K562 (cell line): ENCODE results near the gene CYLC1. TPM values are rescaled to one million over a fixed set of nuclear protein-coding genes. Genes with fewer than 3 reads are reported as not detected.

Experiments
- ATAC-seq: fragments of 200-7000 bp; cut with Tn5 transposase; 3 replicates; pipeline ENCODE4 v1.9.1; 2020; ENCODE audit warnings: moderate library complexity
- BruUV-seq: library from RNA; stranded (reverse); fragments of 400-500 nt; replicated peaks from 2 replicates; lab custom pipeline; 2021; lab: Mats Ljungman, UMichigan
- CTCF ChIA-PET: fragments of 300-600 bp; formaldehyde crosslinking; extraction: SDS; loops from one replicate; lab custom pipeline; 2021; ENCODE audit warnings: low intra/inter-chr PET ratio; lab: Yijun Ruan, JAX
- POLR2A ChIA-PET: fragments of 300-600, 350-650 bp; sonication (Branson Sonifier 250); formaldehyde crosslinking; extraction: SDS; loops from one replicate; lab custom pipeline; 2021; ENCODE audit warnings: antibody characterized with exemption, inconsistent platforms; lab: Yijun Ruan, JAX
- DNase-seq, 4 experiments: peaks; one replicate each; pipeline versions ENCODE4 v3.0.0 to v3.0.0-alpha.2; 2011 to 2018; ENCODE audit warnings: low spot score in 3 of 4, mixed read lengths in 3 of 4; ENCODE audit errors: extremely low read depth in 1 of 4
- FAIRE-seq: peaks from 2 replicates; lab custom pipeline; 2011; peaks lifted over from hg19 to GRCh38; lab: Jason Lieb, UNC
- H2AFZ ChIP-seq: 2 replicates; pipeline ENCODE4 v1.6.0; 2011; ENCODE audit warnings: low read depth, low read length, control low read depth, inconsistent platforms
- H3K27ac ChIP-seq: fragments of 200-600 bp; 3 replicates; pipeline ENCODE4 v1.8.0; 2011; ENCODE audit warnings: low read depth, mild to moderate bottlenecking, control low read depth, inconsistent platforms, low read length, moderate library complexity, mixed read lengths; ENCODE audit errors: extremely low read depth
- H3K27me3 ChIP-seq, 2 experiments: fragments of 300-600 bp in 1 of 2; 2 replicates in 1 of 2; 3 replicates in 1 of 2; pipeline versions ENCODE4 v1.6.0 to v1.8.0; 2011; ENCODE audit warnings: inconsistent platforms in 2 of 2, low read length in 2 of 2, mild to moderate bottlenecking in 1 of 2, mixed read lengths in 1 of 2, moderate library complexity in 1 of 2; ENCODE audit not compliant: control insufficient read depth in 2 of 2, insufficient read depth in 2 of 2
- H3K36me3 ChIP-seq: fragments of 300-600 bp; 3 replicates; pipeline ENCODE4 v1.8.0; 2011; ENCODE audit warnings: mild to moderate bottlenecking, low read length, inconsistent platforms; ENCODE audit not compliant: control insufficient read depth, insufficient read depth
- H3K4me1 ChIP-seq, 2 experiments: fragments of 200-600 bp in 1 of 2; replicated peaks in 1 of 2; 2 replicates in 1 of 2; 3 replicates in 1 of 2; pipeline versions ENCODE4 v1.5.1 to v1.8.0; 2011; ENCODE audit warnings: inconsistent platforms in 2 of 2, low read length in 2 of 2, mild to moderate bottlenecking in 1 of 2, mixed read lengths in 1 of 2, moderate library complexity in 1 of 2; ENCODE audit not compliant: control insufficient read depth in 2 of 2, insufficient read depth in 2 of 2
- H3K4me2 ChIP-seq: 2 replicates; pipeline ENCODE4 v1.6.1; 2011; ENCODE audit warnings: low read length, control low read depth, inconsistent platforms, mixed read lengths; ENCODE audit not compliant: insufficient read depth
- H3K4me3 ChIP-seq: fragments of 200-600 bp; sonication (generic), shearing (Covaris generic); 2 replicates; pipeline ENCODE4 v1.5.1; 2016; ENCODE audit warnings: control low read depth, inconsistent platforms
- H3K79me2 ChIP-seq: fragments of 200-600 bp; 3 replicates; pipeline ENCODE4 v1.8.0; 2011; ENCODE audit warnings: low read length, inconsistent platforms; ENCODE audit not compliant: control insufficient read depth, insufficient read depth
- H3K9ac ChIP-seq, 2 experiments: 2 replicates each; pipeline versions ENCODE4 v1.6.0 to v1.6.1; 2011; ENCODE audit warnings: low read depth in 2 of 2, low read length in 2 of 2, control low read depth in 1 of 2, inconsistent platforms in 1 of 2, mild to moderate bottlenecking in 1 of 2, mixed read lengths in 1 of 2; ENCODE audit not compliant: insufficient read depth in 1 of 2
- H3K9me1 ChIP-seq: one replicate; pipeline ENCODE4 v1.6.0; 2011; ENCODE audit warnings: inconsistent platforms, mild to moderate bottlenecking, low read length, moderate library complexity; ENCODE audit not compliant: control insufficient read depth, insufficient read depth
- H3K9me3 ChIP-seq: replicated peaks from 2 replicates; pipeline ENCODE4 v1.5.1; 2011; ENCODE audit warnings: low read depth, low read length, inconsistent platforms; ENCODE audit not compliant: control insufficient read depth, insufficient read depth
- H4K20me1 ChIP-seq: replicated peaks from 2 replicates; pipeline ENCODE4 v1.6.1; 2011; ENCODE audit warnings: low read length, inconsistent platforms, mixed read lengths; ENCODE audit not compliant: control insufficient read depth, insufficient read depth
- CAMTA2 ChIP-seq: fragments of 250-450 bp; sonication (Bioruptor Pico); conservative IDR thresholded peaks from 2 replicates; pipeline ENCODE4 v1.5.1; 2022
- CREBBP ChIP-seq: IDR thresholded peaks from one replicate; pipeline ENCODE4 v1.6.1; 2012; ENCODE audit warnings: low read depth, mild to moderate bottlenecking, control low read depth, inconsistent platforms, low read length
- E2F5 ChIP-seq: sonication (generic); formaldehyde crosslinking; IDR thresholded peaks from 2 replicates; pipeline ENCODE4 v1.8.0; 2022; ENCODE audit warnings: mild to moderate bottlenecking, missing genetic modification reagents
- NCOA1 ChIP-seq: fragments of 450-650 bp; IDR thresholded peaks from 2 replicates; pipeline ENCODE4 v1.6.1; 2016; ENCODE audit warnings: low read depth
- NFYB ChIP-seq: IDR thresholded peaks from 2 replicates; pipeline ENCODE4 v1.6.1; 2011; ENCODE audit warnings: mild to moderate bottlenecking, moderate library complexity; ENCODE audit not compliant: insufficient read length; ENCODE audit errors: extremely low read depth
- VEZF1 ChIP-seq: fragments of 200-800 bp; sonication (Bioruptor generic); IDR thresholded peaks from 2 replicates; pipeline ENCODE4 v1.6.1; 2017; ENCODE audit warnings: missing genetic modification characterization, missing compliant biosample characterization
- ZBTB1 ChIP-seq: sonication (generic); formaldehyde crosslinking; IDR thresholded peaks from 2 replicates; pipeline ENCODE4 v1.8.1; 2023; ENCODE audit warnings: missing genetic modification reagents, low read depth, mild to moderate bottlenecking, borderline replicate concordance
- ZFX ChIP-seq: sonication (generic); formaldehyde crosslinking; IDR thresholded peaks from 2 replicates; pipeline ENCODE4 v1.8.0; 2022; ENCODE audit warnings: mild to moderate bottlenecking, missing genetic modification reagents, moderate library complexity
- ZNF384 ChIP-seq: IDR thresholded peaks from 2 replicates; pipeline ENCODE4 v1.6.1; 2012; ENCODE audit warnings: low read depth, low read length, improper control_type of control experiment
- ZNF583 ChIP-seq: fragments of 250-450 bp; sonication (Bioruptor Pico); IDR thresholded peaks from 2 replicates; pipeline ENCODE4 v1.4.0; 2020
- WGBS: fragments of 100-300 bp; shearing (Covaris generic); methylation state at CpG from one replicate; pipeline ENCODE4 v1.1.6; 2016; ENCODE audit warnings: low coverage, mixed read lengths; ENCODE audit not compliant: insufficient coverage; ENCODE audit errors: missing lambda C conversion rate; 5-methylcytosine and 5-hydroxymethylcytosine counted together
- in situ Hi-C: fragments of 300-500 bp; cut with MboI; formaldehyde crosslinking; loops from 4 replicates; pipeline ENCODE4 v1.15.0; 2018; ENCODE audit warnings: inconsistent platforms, mixed read lengths
- intact Hi-C: fragments of 100-400 bp; cut with micrococcal nuclease; formaldehyde crosslinking; loops from 2 replicates; pipeline ENCODE4 v1.14.2; 2022
- polyA plus RNA-seq, 8 experiments: library from polyadenylated mRNA; depleted of rRNA in 4 of 8; stranded (reverse) in 5 of 8; unstranded in 3 of 8; fragments of >200 nt; fragmentation: Nextera tagmentation in 2 of 8; fragmentation: Illumina TruSeq in 1 of 8; extraction: Ambion mirVana in 2 of 8; extraction: Trizol in 1 of 8; gene quantifications; 2 replicates each; pipeline versions ENCODE4 v1.2.1 to v1.2.3, GENCODE V29; 2011 to 2014; ENCODE audit warnings: inconsistent platforms in 1 of 8, missing spikeins in 1 of 8
- total RNA-seq, 7 experiments: library from RNA; depleted of rRNA in 6 of 7; stranded (reverse); fragments of >200 nt in 6 of 7; fragmentation: Illumina TruSeq in 2 of 7; extraction: Trizol in 2 of 7; gene quantifications; 2 replicates each; pipeline versions ENCODE4 v1.2.1 to v1.2.3, GENCODE V29; 2011 to 2021; ENCODE audit warnings: low replicate concordance in 1 of 7

Gene CYLC1
- total and polyA plus RNA-seq, 9 of the 15 experiments (the other 6 are each of a cell fraction or from before 2014, with no cell fraction given): not detected

- TF ChIP-seq ZBTB1 (CRISPR knock-in tag) (no peak), VEZF1 (no peak), NCOA1 (no peak), ZFX (no peak)
These were observed 27.6 kb downstream of the CYLC1 start (continued) for GRCh38 chrX:83888585-83888984.

- WGBS: 0% methylated on average over 9 of the region's 12 CpGs
- no peak overlapping the region for H3K9ac ChIP-seq
- intact Hi-C loops (no loop called here), in situ Hi-C loops (no loop called here)
- no peaks in the 10 kb centered on the region for H4K20me1 ChIP-seq
- BruUV-seq: no TSS peak
- DNase-seq: no peak
- ChIA-PET CTCF (no interaction called here), POLR2A (no interaction called here)
- no peak overlapping the region for H3K4me2 ChIP-seq
- no peak overlapping the region for H3K27ac ChIP-seq
- H3K36me3 ChIP-seq: no peaks in the 10 kb centered on the region
- no peak overlapping the region for H2AFZ ChIP-seq
- TF ChIP-seq CREBBP (no peak), ZNF384 (no peak), ZNF583 (CRISPR knock-in tag) (no peak), NFYB (no peak), CAMTA2 (CRISPR knock-in tag) (no peak), E2F5 (no peak)
- no peaks in the 10 kb centered on the region for H3K9me1 ChIP-seq
- H3K4me1 ChIP-seq: no peaks in the 10 kb centered on the region
- no peaks in the 10 kb centered on the region for H3K9me3 ChIP-seq
- ATAC-seq: no peak
- H3K27me3 ChIP-seq: no peaks in the 10 kb centered on the region
- FAIRE-seq: no peak
- no peaks in the 10 kb centered on the region for H3K79me2 ChIP-seq
- no peak overlapping the region for H3K4me3 ChIP-seq
These were observed 31.5 kb downstream of the CYLC1 start for GRCh38 chrX:83892433-83892832.
